HL-60/S4 (cell line): ENCODE results near the gene DCDC1.

ENCODE experiments used
- in situ Hi-C: fragments of 300-500 bp; cut with MboI; formaldehyde crosslinking; loops from 2 replicates; pipeline ENCODE4 v1.14.3; 2022; ENCODE audit warnings: low sequenced_read_pairs

DCDC1 gene

GRCh38 chr11:31369348-31370329 lies at the start of gene DCDC1, which contains the start of gene DNAJC24:
Gene DCDC1 (minus strand): TSS chr11:31369739. CDS start chr11:31328280, 41,459 bp downstream.
Gene DNAJC24 (plus strand): TSS chr11:31369860. CDS start chr11:31370749, 889 bp downstream.
- in situ Hi-C loops: no loop called here

DNA sequence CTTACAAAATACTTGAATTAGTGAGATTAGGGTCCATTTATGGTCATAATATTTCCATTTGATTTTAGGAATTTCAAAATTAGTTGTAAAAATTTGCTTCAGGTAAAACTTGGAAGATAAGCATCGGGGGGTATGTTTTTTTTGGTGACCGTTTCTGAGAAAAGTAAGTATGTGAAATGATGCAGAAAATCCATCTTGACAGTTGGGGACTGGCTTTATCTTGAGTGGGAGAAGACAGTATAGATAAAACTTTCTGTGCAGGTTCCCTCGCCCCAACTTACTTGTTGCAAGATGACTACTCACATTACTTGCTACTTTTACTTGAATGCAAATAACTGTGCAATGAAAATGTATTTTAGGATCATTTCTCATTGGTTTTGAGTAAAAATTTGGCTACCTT lies 49.6 kb upstream of the DCDC1 start:
- in situ Hi-C loops: no loop called here

- in situ Hi-C loops: no loop called here
These were observed 48.3 kb upstream of the DCDC1 start for GRCh38 chr11:31417816-31418215.

DNA sequence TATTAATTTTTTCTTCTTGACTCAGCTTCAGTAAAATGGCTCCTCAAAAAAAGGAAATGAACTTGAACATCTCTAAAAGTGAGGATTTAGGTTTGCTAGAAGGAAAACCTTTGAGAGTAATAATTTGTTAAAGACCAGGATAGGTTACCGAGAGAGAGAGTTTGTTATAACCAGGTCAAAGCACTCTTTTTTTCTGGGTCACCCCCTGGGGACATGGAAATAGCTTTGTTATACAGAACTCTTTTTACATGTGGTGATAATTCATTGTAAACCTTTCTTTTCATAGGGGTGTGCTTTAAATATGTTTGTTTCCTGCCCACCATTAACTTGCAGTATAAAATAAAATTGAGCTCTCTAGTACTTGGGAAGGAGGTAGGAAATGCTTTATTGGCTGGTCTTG lies 47.8 kb upstream of the DCDC1 start:
- in situ Hi-C loops: no loop called here

- in situ Hi-C loops: no loop called here
These were observed 45.9 kb upstream of the DCDC1 start for GRCh38 chr11:31415435-31415834.

- in situ Hi-C loops: no loop called here
These were observed 44.8 kb upstream of the DCDC1 start for GRCh38 chr11:31414338-31414737.

- in situ Hi-C loops: no loop called here
These were observed 43.4 kb upstream of the DCDC1 start for GRCh38 chr11:31412946-31413345.

- in situ Hi-C loops: no loop called here
These were observed 38.7 kb upstream of the DCDC1 start for GRCh38 chr11:31408201-31408600.

DNA sequence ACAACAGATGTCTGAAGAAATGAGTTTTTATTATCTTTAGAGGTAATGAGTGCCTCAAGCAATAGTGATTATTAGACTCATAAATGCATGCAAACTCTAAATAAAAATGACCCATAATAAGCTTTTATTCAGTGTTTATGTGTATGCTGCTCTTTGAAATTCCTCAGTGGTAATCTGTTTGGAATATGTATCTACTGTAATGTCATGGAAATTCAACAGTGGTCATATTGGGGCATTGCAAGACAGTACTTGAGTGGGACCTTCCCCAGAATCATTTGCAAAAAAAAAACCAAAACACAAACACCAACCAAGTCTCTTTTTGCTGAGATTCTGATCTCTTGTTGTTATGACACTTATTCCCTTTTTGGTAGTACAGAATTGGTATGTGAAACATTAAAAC lies 35.1 kb upstream of the DCDC1 start:
- in situ Hi-C loops: no loop called here

DNA sequence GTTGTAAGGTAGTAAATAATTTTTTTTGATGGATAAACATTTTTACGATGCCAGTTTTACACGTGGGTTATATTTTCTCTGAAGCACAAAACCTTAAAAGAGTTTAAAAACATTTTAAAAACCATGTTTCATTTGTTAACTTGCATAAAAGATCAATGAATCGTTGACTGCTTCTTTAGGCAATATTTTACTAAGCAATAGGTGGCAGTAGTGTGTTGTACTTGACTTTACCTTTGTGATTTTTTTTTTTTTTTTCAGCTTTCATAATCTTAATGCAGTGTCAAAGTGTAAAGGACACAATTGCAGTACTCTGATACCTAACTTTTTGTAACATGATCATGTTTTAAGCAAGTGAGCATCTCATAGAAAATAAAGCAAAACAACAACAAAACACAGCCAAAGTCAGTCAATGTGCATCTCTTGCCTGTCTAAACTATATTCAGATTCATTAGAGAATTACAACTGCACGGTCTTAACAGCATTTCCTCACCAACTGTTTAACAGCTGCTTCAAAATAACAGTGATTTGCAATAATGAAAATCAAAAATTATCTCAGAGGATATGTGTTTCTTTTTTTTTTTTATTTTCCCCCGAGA lies 27.8 kb upstream of the DCDC1 start:
- in situ Hi-C loops: loop anchor here (25.0 kb wide), 2 partner anchors 465 to 765 kb away; no protein-coding TSS in a partner anchor

DNA sequence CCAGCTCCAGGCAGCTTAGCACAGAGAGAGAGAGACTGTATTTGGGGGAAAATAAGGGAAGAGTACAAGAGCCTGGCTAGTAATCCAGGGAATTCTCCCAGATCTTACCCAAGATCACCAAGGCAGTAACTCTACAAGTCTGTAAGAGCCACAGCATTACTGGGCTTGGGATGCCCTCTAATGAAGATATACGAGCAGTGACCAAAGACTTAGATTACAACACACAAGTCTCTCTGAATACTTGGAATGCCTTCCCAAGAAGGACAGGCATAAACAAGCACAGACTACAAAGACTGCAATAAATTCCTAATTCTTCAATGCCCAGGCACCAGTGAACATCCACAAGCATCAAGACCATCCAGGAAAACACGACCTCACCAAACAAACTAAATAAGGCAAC lies 17.8 kb upstream of the DCDC1 start:
- in situ Hi-C loops: loop anchor here (25.0 kb wide), 2 partner anchors 475 to 775 kb away; no protein-coding TSS in a partner anchor

DNA sequence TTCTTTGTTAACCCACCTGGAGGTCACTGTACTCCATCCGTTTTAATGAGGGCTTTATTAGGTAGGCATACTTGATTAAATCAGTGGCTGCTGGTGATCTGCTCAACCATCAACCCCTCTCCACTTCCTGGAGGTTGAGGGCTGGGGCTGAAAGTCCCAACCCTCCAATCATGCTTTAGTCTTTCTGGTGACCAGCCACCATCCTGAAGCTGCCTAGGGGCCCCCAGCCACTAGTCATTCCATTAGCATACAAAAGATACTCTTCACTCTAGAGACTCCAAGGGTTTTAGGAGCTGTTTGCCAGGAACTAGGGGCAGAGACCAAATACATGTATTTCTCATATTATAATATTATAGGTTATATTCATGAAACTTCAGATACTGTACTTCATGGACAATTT lies 13.6 kb upstream of the DCDC1 start:
- in situ Hi-C loops: loop anchor here (25.0 kb wide), 2 partner anchors 479 to 779 kb away; no protein-coding TSS in a partner anchor

- in situ Hi-C loops: loop anchor here (25.0 kb wide), 2 partner anchors 486 to 786 kb away; no protein-coding TSS in a partner anchor
These were observed 6.3 kb upstream of the DCDC1 start for GRCh38 chr11:31375879-31376278.

GRCh38 chr11:31366795-31367194 lies 2.7 kb downstream of the DCDC1 start:
- in situ Hi-C loops: no loop called here

GRCh38 chr11:31361743-31362142 lies 7.8 kb downstream of the DCDC1 start:
- in situ Hi-C loops: no loop called here

- in situ Hi-C loops: no loop called here
These were observed 13.7 kb downstream of the DCDC1 start for GRCh38 chr11:31355817-31356216.

GRCh38 chr11:31355131-31355530 lies 14.4 kb downstream of the DCDC1 start:
- in situ Hi-C loops: no loop called here

- in situ Hi-C loops: no loop called here
These were observed 18.4 kb downstream of the DCDC1 start for GRCh38 chr11:31351168-31351567.

DNA sequence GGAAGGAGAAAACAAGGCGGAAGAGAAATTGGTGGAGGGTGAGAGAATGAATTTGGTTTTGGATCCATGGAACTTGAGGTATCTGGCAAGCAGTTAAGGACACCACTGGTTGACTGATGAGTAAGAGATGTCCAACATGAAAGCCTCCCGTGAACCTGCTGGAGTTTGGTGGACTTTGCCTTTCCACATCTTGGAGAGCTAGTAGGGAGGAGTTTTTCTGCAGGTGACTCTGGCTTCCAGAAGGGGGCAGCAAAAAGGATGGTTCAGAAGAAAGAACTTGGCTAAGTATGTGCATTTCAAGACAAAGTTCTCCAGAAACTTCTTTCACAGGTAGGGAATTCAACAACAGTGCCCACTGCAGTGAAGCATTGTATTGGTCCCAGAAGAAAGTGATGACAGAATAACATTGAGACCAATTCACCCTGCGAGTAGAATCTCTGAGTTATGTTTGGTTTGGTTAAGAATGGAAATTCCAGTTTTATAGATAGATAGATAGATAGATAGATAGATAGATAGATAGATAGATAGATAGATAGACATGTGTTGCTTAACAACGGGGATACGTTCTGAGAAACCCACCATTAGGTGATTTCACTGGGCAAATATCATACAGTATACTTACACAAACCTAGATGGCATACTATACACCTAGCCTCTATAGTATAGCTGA lies 28.5 kb downstream of the DCDC1 start:
- in situ Hi-C loops: no loop called here

GRCh38 chr11:31337806-31338205 lies 31.7 kb downstream of the DCDC1 start:
- in situ Hi-C loops: no loop called here

DNA sequence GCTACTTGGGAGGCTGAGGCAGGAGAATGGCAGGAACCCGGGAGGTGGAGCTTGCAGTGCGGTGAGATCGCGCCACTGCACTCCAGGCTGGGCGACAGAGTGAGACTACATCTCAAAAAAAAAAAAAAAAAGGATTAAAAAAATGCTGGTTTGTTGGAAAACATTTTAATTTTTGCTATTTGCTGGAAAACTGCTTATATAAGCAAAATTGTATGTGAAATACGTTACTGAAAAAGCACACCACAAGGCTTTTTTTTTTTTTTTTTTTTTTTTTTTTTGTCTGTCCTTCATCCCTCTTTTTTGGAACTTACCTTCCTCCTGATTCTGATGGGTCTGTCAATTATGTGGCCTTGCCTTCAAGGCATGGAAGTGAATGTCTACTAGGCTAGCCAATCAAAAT lies 40.8 kb downstream of the DCDC1 start:
- in situ Hi-C loops: no loop called here
